ENCODE data around the gene APOC3.

APOC3 gene

GRCh38 chr11:116804001-116804400 lies 25.7 kb upstream of the APOC3 start:
- no peak for DNase-seq (ENCODE audit: low read depth)

- DNase-seq (ENCODE audit: low read depth), result no peak
Observed at GRCh38 chr11:116807601-116808261, 22.0 kb upstream of the APOC3 start.

GRCh38 chr11:116808262-116809175 lies 21.2 kb upstream of the APOC3 start:
- no peak for DNase-seq (ENCODE audit: low read depth)

GRCh38 chr11:116811194-116811593 lies 18.5 kb upstream of the APOC3 start:
- no peak for DNase-seq (ENCODE audit: low read depth)

- no peak for DNase-seq (ENCODE audit: low read depth)
Observed at GRCh38 chr11:116812109-116812508, 17.6 kb upstream of the APOC3 start.

GRCh38 chr11:116813170-116813569 lies 16.5 kb upstream of the APOC3 start:
- no peak for DNase-seq (ENCODE audit: low read depth)

GRCh38 chr11:116813781-116814471 lies 15.8 kb upstream of the APOC3 start:
- DNase-seq (ENCODE audit: low read depth), result no peak

- no peak for DNase-seq (ENCODE audit: low read depth)
Observed at GRCh38 chr11:116814502-116814901, 15.2 kb upstream of the APOC3 start.

- no peak for DNase-seq (ENCODE audit: low read depth)
Observed at GRCh38 chr11:116819049-116819448, 10.7 kb upstream of the APOC3 start.

GRCh38 chr11:116821050-116821918 lies 8.4 kb upstream of the APOC3 start:
- no peak for DNase-seq (ENCODE audit: low read depth)

- no peak for DNase-seq (ENCODE audit: low read depth)
Observed at GRCh38 chr11:116822575-116822974, 7.1 kb upstream of the APOC3 start.

GRCh38 chr11:116823031-116823843 lies 6.5 kb upstream of the APOC3 start, which contains the start of gene APOA4:
Gene APOA4, minus strand, starts transcription at chr11:116823304. Its CDS starts 113 bp downstream, at chr11:116823191.
- DNase-seq (ENCODE audit: low read depth), result no peak

GRCh38 chr11:116825434-116825833 lies 4.3 kb upstream of the APOC3 start:
- DNase-seq (ENCODE audit: low read depth), result no peak

- DNase-seq (ENCODE audit: low read depth), result no peak
Observed at GRCh38 chr11:116825854-116826750, 3.6 kb upstream of the APOC3 start.

- DNase-seq (ENCODE audit: low read depth), result no peak
Observed at GRCh38 chr11:116826751-116827431, 2.8 kb upstream of the APOC3 start.

- no peak for DNase-seq (ENCODE audit: low read depth)
Observed at GRCh38 chr11:116827461-116827860, 2.2 kb upstream of the APOC3 start.

- no peak for DNase-seq (ENCODE audit: low read depth)
Observed at GRCh38 chr11:116828632-116829524, 829 bp upstream of the APOC3 start.

Data from stimulated activated CD8-positive, alpha-beta memory T cell treated with anti-CD3 and anti-CD28 coated beads, Interleukin-4, amount 100 ng/mL, for 24 hours (primary cell).